ENCODE measurements around the gene C6orf52. TPM values are rescaled to one million over a fixed set of nuclear protein-coding genes. Genes with fewer than 3 reads are reported as not detected.

The C6orf52 gene
- total RNA-seq, 1 donor from 2014 or later: 3.5 TPM

DNA sequence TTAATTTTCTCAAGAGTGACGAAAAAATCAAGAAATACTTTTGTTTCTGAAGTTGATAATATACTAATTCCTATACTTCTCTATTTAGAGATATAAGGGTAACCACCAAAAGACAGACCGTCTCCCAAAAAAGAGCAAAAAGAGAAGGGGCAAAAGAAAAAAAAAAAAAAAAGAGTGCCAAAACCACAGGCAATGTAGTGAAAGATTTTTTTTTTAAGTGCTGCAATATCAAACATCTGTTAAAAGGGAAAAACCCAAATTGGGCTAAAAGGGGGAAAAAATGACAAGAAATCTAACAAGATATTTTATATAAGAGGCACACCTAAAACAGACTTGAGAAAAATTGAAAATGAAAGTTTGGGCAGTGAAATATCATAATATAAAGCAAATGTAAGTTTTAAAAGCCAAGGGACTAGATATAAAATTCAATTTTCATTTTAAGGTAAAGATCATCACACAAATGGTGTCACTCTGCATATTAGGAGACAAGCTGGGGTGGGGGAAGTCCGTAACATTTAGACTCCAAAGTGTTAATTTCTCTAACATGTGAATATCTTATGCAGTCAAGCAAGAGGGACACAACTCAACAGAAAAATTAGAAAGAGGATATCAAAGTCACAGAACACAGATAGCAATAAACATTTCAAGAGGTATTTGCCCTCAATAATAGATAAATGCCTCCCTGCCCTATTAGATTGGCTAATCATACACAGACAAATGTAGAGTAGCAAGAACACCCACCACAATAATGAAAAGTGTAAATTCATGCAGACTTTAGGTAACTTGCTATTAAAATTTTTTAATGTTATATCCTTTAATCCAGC lies 9.1 kb downstream of the C6orf52 start:
- H3K4me3 Mint-ChIP-seq (ENCODE audit: low read depth): no peak overlapping the region
- peaks cover 5% of the 10 kb centered on the region for H3K9me3 Mint-ChIP-seq (ENCODE audit: low read depth)
- TF ChIP-seq, protein P1, sequence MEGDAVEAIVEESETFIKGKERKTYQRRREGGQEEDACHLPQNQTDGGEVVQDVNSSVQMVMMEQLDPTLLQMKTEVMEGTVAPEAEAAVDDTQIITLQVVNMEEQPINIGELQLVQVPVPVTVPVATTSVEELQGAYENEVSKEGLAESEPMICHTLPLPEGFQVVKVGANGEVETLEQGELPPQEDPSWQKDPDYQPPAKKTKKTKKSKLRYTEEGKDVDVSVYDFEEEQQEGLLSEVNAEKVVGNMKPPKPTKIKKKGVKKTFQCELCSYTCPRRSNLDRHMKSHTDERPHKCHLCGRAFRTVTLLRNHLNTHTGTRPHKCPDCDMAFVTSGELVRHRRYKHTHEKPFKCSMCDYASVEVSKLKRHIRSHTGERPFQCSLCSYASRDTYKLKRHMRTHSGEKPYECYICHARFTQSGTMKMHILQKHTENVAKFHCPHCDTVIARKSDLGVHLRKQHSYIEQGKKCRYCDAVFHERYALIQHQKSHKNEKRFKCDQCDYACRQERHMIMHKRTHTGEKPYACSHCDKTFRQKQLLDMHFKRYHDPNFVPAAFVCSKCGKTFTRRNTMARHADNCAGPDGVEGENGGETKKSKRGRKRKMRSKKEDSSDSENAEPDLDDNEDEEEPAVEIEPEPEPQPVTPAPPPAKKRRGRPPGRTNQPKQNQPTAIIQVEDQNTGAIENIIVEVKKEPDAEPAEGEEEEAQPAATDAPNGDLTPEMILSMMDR (IDR thresholded peaks at IDR 0.05; ENCODE audit: unreplicated experiment): no peak
- H3K27ac Mint-ChIP-seq: no peak overlapping the region
- peaks cover 38% of the 10 kb centered on the region for H3K4me1 Mint-ChIP-seq (ENCODE audit: low read depth)
- DNase-seq (ENCODE audit: low spot score, unreplicated experiment): no peak
- H3K27me3 Mint-ChIP-seq: peaks cover 5% of the 10 kb centered on the region
- H3K36me3 Mint-ChIP-seq (ENCODE audit: insufficient read depth): no peaks in the 10 kb centered on the region

DNA sequence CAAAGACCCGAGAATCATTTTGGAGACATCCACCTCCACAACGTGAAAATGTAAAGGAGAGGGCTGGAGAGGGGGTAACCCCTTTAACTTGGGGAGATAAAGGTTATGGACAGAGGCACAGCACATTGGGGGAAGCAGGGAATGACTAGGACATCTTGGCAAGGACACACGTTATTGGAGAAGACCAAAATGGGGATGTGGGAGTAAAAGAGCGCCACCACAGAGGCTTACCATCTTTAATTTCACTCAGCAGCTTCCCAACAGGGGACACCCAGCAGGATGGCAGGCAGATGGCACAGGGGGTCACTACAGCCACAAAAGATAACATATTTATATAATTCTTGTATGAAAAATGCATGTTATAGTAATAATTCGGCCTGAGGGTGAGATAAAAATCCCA lies 9.8 kb downstream of the C6orf52 start:
- Mint-ChIP-seq H3K27ac (no peak overlapping the region), H3K4me1 (ENCODE audit: low read depth) (peaks cover 31% of the 10 kb centered on the region), H3K27me3 (peaks cover 5% of the 10 kb centered on the region), H3K4me3 (ENCODE audit: low read depth) (no peak overlapping the region), H3K9me3 (ENCODE audit: low read depth) (peaks cover 5% of the 10 kb centered on the region), H3K36me3 (ENCODE audit: insufficient read depth) (no peaks in the 10 kb centered on the region)
- TF ChIP-seq, protein P1 (IDR thresholded peaks at IDR 0.05; ENCODE audit: unreplicated experiment): no peak
- no peak for DNase-seq (ENCODE audit: low spot score, unreplicated experiment)

DNA sequence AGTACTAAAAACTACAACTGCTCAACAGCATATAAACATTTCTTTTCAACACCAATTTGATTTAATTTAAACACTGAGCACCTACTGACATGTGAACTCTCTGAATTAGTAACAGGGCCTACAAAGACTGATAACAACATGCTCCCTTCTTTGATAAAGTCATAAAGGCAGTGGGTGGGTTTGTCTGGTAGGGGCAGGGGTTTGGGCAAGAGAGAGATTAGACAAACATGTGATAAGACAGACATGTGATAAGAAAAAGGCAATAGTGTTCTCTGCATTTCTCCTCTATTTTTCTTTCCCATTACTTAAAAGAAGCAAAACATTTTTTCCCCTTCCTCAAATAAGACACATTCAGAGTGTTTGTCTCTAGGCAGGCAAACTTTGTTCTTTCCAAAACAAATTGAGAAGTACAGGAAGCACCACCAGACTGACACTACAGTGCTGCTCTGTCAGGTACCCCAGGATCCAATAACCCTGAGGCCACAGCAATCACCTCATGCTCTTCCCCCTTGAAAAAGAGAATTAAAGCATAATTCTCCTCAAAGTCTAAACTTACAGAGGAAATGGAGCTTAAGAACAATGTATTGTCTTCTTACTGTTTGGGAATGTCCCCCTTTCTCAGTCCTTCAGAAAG lies 11.9 kb downstream of the C6orf52 start:
- no peak for DNase-seq (ENCODE audit: low spot score, unreplicated experiment)
- TF ChIP-seq, protein P1 (IDR thresholded peaks at IDR 0.05; ENCODE audit: unreplicated experiment): no peak
- Mint-ChIP-seq H3K4me3 (ENCODE audit: low read depth) (no peak overlapping the region), H3K27me3 (peaks cover 5% of the 10 kb centered on the region), H3K27ac (peak overlapping the region; percentile 66), H3K9me3 (ENCODE audit: low read depth) (peaks cover 5% of the 10 kb centered on the region), H3K36me3 (ENCODE audit: insufficient read depth) (no peaks in the 10 kb centered on the region), H3K4me1 (ENCODE audit: low read depth) (peaks cover 19% of the 10 kb centered on the region)

DNA sequence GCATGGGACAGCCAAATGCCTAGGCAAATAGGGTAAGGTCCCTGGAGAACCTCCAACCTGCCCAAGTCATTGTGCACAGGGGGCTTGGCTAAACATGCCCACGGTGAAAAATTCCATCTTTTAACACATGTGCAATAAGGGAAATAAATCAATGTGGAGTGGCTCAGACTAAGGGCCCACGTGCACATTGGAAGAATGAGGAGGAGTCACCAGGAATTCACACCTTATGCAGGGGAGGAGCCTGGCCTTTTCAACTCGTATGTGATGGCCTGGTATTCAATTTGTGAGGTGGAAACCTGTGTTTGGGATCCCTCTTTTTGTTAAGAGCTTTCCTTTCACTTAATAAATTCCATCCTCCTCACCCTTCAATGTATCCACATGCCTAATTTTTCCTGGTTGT lies 12.6 kb downstream of the C6orf52 start:
- no peak for DNase-seq (ENCODE audit: low spot score, unreplicated experiment)
- TF ChIP-seq, protein P1 (IDR thresholded peaks at IDR 0.05; ENCODE audit: unreplicated experiment): no peak
- Mint-ChIP-seq H3K9me3 (ENCODE audit: low read depth) (peaks cover 5% of the 10 kb centered on the region), H3K36me3 (ENCODE audit: insufficient read depth) (no peaks in the 10 kb centered on the region), H3K27me3 (peaks cover 5% of the 10 kb centered on the region), H3K4me3 (ENCODE audit: low read depth) (no peak overlapping the region), H3K4me1 (ENCODE audit: low read depth) (peaks cover 13% of the 10 kb centered on the region), H3K27ac (peak overlapping the region; percentile 66)

DNA sequence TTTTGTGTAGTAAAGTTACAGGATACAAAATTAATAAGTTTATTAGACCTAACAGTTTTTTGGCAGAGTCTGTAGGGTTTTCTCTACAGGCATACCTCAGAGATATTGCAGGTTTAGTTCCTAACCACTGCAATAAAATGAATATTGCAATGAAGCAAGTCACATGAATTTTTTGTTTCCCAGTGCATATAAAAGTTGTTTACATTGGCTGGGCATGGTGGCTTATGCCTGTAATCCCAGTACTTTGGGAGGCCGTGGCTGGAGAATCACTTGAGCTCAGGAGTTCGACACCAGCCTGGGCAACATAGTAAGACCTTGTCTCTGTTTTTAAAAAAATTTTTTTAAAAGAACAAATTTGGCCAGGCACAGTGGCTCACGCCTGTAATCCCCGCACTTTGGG lies 16.0 kb downstream of the C6orf52 start:
- H3K4me1 Mint-ChIP-seq (ENCODE audit: low read depth): peaks cover 12% of the 10 kb centered on the region
- TF ChIP-seq, protein P1 (IDR thresholded peaks at IDR 0.05; ENCODE audit: unreplicated experiment): no peak

More for the DNA sequence above, 16.0 kb downstream of the C6orf52 start:
- H3K27ac Mint-ChIP-seq: no peak overlapping the region
- no peaks in the 10 kb centered on the region for H3K36me3 Mint-ChIP-seq (ENCODE audit: insufficient read depth)
- peaks cover 5% of the 10 kb centered on the region for H3K9me3 Mint-ChIP-seq (ENCODE audit: low read depth)
- DNase-seq (ENCODE audit: low spot score, unreplicated experiment): no peak
- H3K27me3 Mint-ChIP-seq: no peaks in the 10 kb centered on the region
- no peak overlapping the region for H3K4me3 Mint-ChIP-seq (ENCODE audit: low read depth)

Data from progenitor cell of endocrine pancreas (in vitro differentiated cells).